Fibroblast of mammary gland (primary cell): Measurements from ENCODE around the gene RAX.

Source experiments
- DNase-seq: peaks from one replicate; pipeline ENCODE4 v3.0.0-alpha.2; 2010; ENCODE audit warnings: low read depth
- H3K4me3 ChIP-seq: 2 replicates; pipeline ENCODE4 v1.5.1; 2011; ENCODE audit warnings: low read depth, mild to moderate bottlenecking, low read length, moderate library complexity; ENCODE audit not compliant: control insufficient read depth
- TF ChIP-seq, protein P1 (sequence below): conservative IDR thresholded peaks from 2 replicates; pipeline ENCODE4 v1.5.1; 2011; ENCODE audit warnings: low read depth, low read length, inconsistent platforms; ENCODE audit not compliant: control insufficient read depth, insufficient read depth

RAX gene

GRCh38 chr18:59222341-59222740 is 50.9 kb downstream of the RAX start:
- DNase-seq: no peak
- TF ChIP-seq, protein P1, sequence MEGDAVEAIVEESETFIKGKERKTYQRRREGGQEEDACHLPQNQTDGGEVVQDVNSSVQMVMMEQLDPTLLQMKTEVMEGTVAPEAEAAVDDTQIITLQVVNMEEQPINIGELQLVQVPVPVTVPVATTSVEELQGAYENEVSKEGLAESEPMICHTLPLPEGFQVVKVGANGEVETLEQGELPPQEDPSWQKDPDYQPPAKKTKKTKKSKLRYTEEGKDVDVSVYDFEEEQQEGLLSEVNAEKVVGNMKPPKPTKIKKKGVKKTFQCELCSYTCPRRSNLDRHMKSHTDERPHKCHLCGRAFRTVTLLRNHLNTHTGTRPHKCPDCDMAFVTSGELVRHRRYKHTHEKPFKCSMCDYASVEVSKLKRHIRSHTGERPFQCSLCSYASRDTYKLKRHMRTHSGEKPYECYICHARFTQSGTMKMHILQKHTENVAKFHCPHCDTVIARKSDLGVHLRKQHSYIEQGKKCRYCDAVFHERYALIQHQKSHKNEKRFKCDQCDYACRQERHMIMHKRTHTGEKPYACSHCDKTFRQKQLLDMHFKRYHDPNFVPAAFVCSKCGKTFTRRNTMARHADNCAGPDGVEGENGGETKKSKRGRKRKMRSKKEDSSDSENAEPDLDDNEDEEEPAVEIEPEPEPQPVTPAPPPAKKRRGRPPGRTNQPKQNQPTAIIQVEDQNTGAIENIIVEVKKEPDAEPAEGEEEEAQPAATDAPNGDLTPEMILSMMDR: no peak
- no peak overlapping the region for H3K4me3 ChIP-seq

DNA sequence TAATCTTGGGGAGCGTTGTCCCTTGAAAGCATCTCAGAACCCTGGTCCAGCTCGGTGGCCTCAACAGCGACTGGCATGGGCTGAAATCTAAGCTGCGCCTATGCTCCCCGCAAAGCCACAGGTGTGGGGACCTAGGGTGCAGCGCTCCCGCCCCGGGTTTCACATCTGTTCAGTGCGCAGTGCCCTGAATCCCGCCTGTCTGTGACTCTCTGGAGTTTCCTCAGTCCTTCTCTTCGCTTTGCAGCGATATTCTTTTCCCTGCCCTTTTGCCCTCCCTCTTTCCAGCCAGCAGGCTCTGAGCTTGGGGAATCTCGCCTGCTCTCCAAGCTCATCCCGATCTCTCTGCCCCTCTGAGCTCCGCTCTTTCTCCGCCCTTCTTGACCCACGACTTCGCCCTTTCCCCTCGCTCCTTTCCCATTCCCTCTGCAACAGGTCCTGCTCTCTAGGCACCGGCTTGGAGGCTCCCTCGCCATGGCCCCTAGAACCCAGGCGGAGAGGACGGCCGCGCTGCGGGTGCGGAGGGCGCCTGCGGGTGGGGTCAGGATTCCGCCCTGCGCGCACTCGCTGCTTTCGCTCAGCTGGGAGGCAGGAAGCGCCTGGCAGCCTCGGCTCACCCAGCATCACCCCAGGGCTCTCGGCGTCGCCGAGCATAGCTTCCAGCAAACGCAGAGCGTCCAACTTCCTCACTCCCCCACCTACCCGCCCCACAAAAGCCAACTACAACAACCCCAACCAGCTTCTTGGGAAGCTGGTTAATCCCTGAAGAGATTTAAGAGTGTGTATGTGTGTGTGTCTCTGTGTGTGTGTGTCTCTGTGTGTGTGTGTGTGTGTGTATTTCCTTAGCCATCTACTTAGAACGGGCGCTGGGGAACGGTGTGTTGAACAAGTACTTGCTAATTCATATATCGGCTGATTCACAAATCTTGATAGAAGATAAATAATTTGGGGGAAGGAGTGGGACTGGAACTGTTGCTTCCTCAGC is 52.2 kb downstream of the RAX start:
- TF ChIP-seq, protein P1: no peak
- no peak overlapping the region for H3K4me3 ChIP-seq
- no peak for DNase-seq

DNA sequence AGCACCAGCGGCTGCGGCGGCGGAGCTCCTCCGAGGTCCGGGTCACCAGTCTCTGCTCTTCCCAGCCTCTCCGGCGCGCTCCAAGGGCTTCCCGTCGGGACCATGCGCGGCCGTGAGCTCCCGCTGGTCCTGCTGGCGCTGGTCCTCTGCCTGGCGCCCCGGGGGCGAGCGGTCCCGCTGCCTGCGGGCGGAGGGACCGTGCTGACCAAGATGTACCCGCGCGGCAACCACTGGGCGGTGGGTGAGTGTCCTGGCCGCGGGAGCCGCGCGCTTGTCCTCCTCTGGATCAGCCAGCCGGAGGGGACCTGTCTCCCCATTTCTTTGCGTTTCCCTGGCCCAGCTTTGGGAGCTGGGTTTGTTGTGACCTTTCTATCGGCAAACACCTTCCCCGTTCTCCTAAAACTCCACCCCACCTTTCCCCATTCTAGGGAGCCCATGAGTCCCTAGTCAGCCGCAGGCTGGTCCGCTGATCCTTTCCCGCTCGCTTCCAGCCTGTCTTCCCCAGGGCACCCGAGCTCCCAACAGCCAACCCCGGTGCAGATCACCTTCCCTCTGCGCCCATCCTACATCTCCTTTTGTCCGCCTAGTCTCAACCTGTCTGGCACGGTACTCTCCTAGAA is 53.0 kb downstream of the RAX start:
- DNase-seq: no peak
- TF ChIP-seq, protein P1: no peak
- no peak overlapping the region for H3K4me3 ChIP-seq

GRCh38 chr18:59219672-59220163 is 53.5 kb downstream of the RAX start, which contains the start of gene GRP:
Gene GRP, plus strand, starts transcription at chr18:59220158. Its CDS starts 108 bp downstream, at chr18:59220266.
- H3K4me3 ChIP-seq: no peak within 1 kb of the TSS
- no peak for DNase-seq
- TF ChIP-seq, protein P1: no peak

DNA sequence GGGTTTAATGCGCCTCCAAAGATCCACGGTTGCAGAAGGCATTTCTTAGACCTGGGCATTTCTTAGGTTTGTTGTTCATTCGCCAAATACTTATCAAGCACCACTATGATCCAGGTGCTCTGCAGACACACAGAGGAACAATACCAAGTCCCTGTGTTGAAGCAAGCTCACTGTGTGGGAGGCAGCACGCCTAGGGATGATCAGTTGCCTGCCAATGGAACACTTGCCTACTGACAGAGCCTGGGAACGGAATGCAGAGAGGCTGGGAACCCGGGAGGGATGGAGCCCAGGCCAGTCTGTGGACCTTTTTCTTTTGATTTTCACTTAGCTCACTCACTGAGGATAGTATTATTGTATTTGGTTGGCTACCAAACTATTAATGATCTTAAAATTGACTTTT is 55.2 kb downstream of the RAX start:
- no peak for DNase-seq
- H3K4me3 ChIP-seq: no peak overlapping the region
- TF ChIP-seq, protein P1: no peak
